H9 (cell line): ENCODE measurements around the gene CFAP97D2. TPM values are rescaled to one million over a fixed set of nuclear protein-coding genes. Genes with fewer than 3 reads are reported as not detected.

Experiments used
- DNase-seq: peaks from one replicate; pipeline ENCODE4 v3.0.0-alpha.2; 2017
- H2AFZ ChIP-seq: one replicate; pipeline ENCODE4 v1.6.1; 2013; ENCODE audit warnings: mild to moderate bottlenecking, low read length, control low read depth, moderate library complexity
- H2AK5ac ChIP-seq: 2 replicates; pipeline ENCODE4 v1.6.1; 2013; ENCODE audit warnings: low read length, control low read depth, mixed read lengths; ENCODE audit not compliant: insufficient read length
- H2BK120ac ChIP-seq: one replicate; pipeline ENCODE4 v1.6.1; 2013; ENCODE audit warnings: low read depth, mild to moderate bottlenecking, low read length, control low read depth, inconsistent platforms; ENCODE audit not compliant: poor library complexity, severe bottlenecking
- H2BK12ac ChIP-seq: 2 replicates; pipeline ENCODE4 v1.6.1; 2013; ENCODE audit warnings: low read length, control low read depth, mixed read lengths, low read depth; ENCODE audit not compliant: insufficient read length
- H2BK15ac ChIP-seq: 2 replicates; pipeline ENCODE4 v1.6.1; 2013; ENCODE audit warnings: low read depth, low read length, control low read depth
- H2BK20ac ChIP-seq: one replicate; pipeline ENCODE4 v1.6.1; 2013; ENCODE audit warnings: low read depth, mild to moderate bottlenecking, low read length, control low read depth, inconsistent platforms; ENCODE audit not compliant: poor library complexity, severe bottlenecking
- H2BK5ac ChIP-seq: 2 replicates; pipeline ENCODE4 v1.6.1; 2013; ENCODE audit warnings: low read length, control low read depth, mixed read lengths; ENCODE audit not compliant: insufficient read length
- H3K14ac ChIP-seq: 2 replicates; pipeline ENCODE4 v1.6.1; 2013; ENCODE audit warnings: low read length, control low read depth; ENCODE audit not compliant: insufficient read depth
- H3K18ac ChIP-seq: 2 replicates; pipeline ENCODE4 v1.6.1; 2013; ENCODE audit warnings: low read depth, mild to moderate bottlenecking, mixed read lengths, low read length, control low read depth; ENCODE audit not compliant: insufficient read length
- H3K23ac ChIP-seq: 2 replicates; pipeline ENCODE4 v1.6.1; 2013; ENCODE audit warnings: low read length, control low read depth, mixed read lengths, low read depth; ENCODE audit not compliant: insufficient read length
- H3K23me2 ChIP-seq: 2 replicates; pipeline ENCODE4 v1.6.1; 2013; ENCODE audit warnings: low read depth, mild to moderate bottlenecking, mixed read lengths, low read length, control low read depth; ENCODE audit not compliant: insufficient read length, poor library complexity, severe bottlenecking
- H3K27ac ChIP-seq: 2 replicates; pipeline ENCODE4 v1.5.1; 2013; ENCODE audit warnings: low read length, control low read depth, mixed read lengths, low read depth; ENCODE audit not compliant: insufficient read length
- H3K27me3 ChIP-seq: 2 replicates; pipeline ENCODE4 v1.6.1; 2013; ENCODE audit warnings: low read length, control low read depth, inconsistent platforms; ENCODE audit not compliant: insufficient read depth
- H3K4ac ChIP-seq: 2 replicates; pipeline ENCODE4 v1.6.1; 2013; ENCODE audit warnings: low read depth, mild to moderate bottlenecking, control low read depth, inconsistent platforms, low read length, moderate library complexity
- H3K4me1 ChIP-seq: 2 replicates; pipeline ENCODE4 v1.6.1; 2013; ENCODE audit warnings: low read length, control low read depth, inconsistent platforms; ENCODE audit not compliant: insufficient read depth
- H3K4me2 ChIP-seq: 2 replicates; pipeline ENCODE4 v1.6.1; 2013; ENCODE audit warnings: low read length, control low read depth, mixed read lengths; ENCODE audit not compliant: insufficient read length, insufficient read depth
- H3K56ac ChIP-seq: 2 replicates; pipeline ENCODE4 v1.6.1; 2013; ENCODE audit warnings: low read depth, mild to moderate bottlenecking, mixed read lengths, low read length, control low read depth; ENCODE audit not compliant: insufficient read length
- H3K79me1 ChIP-seq: 2 replicates; pipeline ENCODE4 v1.6.1; 2013; ENCODE audit warnings: low read depth, mild to moderate bottlenecking, moderate library complexity, low read length, control low read depth, inconsistent platforms; ENCODE audit not compliant: insufficient read depth, poor library complexity, severe bottlenecking
- H3K79me2 ChIP-seq: 2 replicates; pipeline ENCODE4 v1.6.1; 2013; ENCODE audit warnings: low read length, control low read depth, inconsistent platforms; ENCODE audit not compliant: insufficient read depth
- H3K9ac ChIP-seq: 2 replicates; pipeline ENCODE4 v1.6.1; 2013; ENCODE audit warnings: low read length, control low read depth, mixed read lengths; ENCODE audit not compliant: insufficient read length; ENCODE audit errors: extremely low read depth
- H3K9me3 ChIP-seq: one replicate; pipeline ENCODE4 v1.6.1; 2013; ENCODE audit warnings: low read depth, low read length, inconsistent platforms; ENCODE audit not compliant: control insufficient read depth
- H3T11ph ChIP-seq: one replicate; pipeline ENCODE4 v1.6.1; 2013; ENCODE audit warnings: mild to moderate bottlenecking, low read length, control low read depth, inconsistent platforms
- H4K20me1 ChIP-seq: one replicate; pipeline ENCODE4 v1.6.1; 2013; ENCODE audit not compliant: control insufficient read depth, insufficient read length, insufficient read depth
- H4K5ac ChIP-seq: 2 replicates; pipeline ENCODE4 v1.6.1; 2013; ENCODE audit warnings: low read depth, mild to moderate bottlenecking, mixed read lengths, low read length, control low read depth; ENCODE audit not compliant: insufficient read length
- H4K8ac ChIP-seq: replicated peaks from 2 replicates; pipeline ENCODE4 v1.6.1; 2013; ENCODE audit warnings: low read length, control low read depth, mixed read lengths, low read depth; ENCODE audit not compliant: insufficient read length
- H4K91ac ChIP-seq: 2 replicates; pipeline ENCODE4 v1.6.1; 2013; ENCODE audit warnings: low read depth, mild to moderate bottlenecking, moderate library complexity, mixed read lengths, low read length, control low read depth; ENCODE audit not compliant: insufficient read length
- H3K27ac Mint-ChIP-seq, 3 experiments: 2 replicates in 2 of 3; 3 replicates in 1 of 3; pipeline ENCODE4 v1.8.0; 2020 to 2021; ENCODE audit warnings: mixed read lengths in 3 of 3, mild to moderate bottlenecking in 1 of 3, moderate library complexity in 1 of 3
- H3K27me3 Mint-ChIP-seq: 2 replicates; pipeline ENCODE4 v1.8.0; 2021; ENCODE audit warnings: low read depth, mild to moderate bottlenecking, moderate library complexity, mixed read lengths
- H3K36me3 Mint-ChIP-seq, 3 experiments: 2 replicates in 2 of 3; 3 replicates in 1 of 3; pipeline ENCODE4 v1.8.0; 2020 to 2021; ENCODE audit warnings: low read depth in 3 of 3, mixed read lengths in 3 of 3; ENCODE audit not compliant: insufficient read depth in 1 of 3
- H3K4me1 Mint-ChIP-seq, 2 experiments: 2 replicates each; pipeline ENCODE4 v1.8.0; 2020; ENCODE audit warnings: mixed read lengths in 2 of 2
- H3K4me3 Mint-ChIP-seq, 2 experiments: 2 replicates in 1 of 2; 3 replicates in 1 of 2; pipeline ENCODE4 v1.8.0; 2020 to 2021; ENCODE audit warnings: mild to moderate bottlenecking in 2 of 2, mixed read lengths in 2 of 2, moderate library complexity in 1 of 2
- H3K9me3 Mint-ChIP-seq, 2 experiments: 2 replicates in 1 of 2; 3 replicates in 1 of 2; pipeline ENCODE4 v1.8.0; 2020; ENCODE audit warnings: mild to moderate bottlenecking in 2 of 2, mixed read lengths in 2 of 2, moderate library complexity in 1 of 2
- WGBS: extraction: QIAGEN DNeasy Blood & Tissue Kit; methylation state at CpG from one replicate; pipeline ENCODE4 v1.1.7; 2013; ENCODE audit warnings: missing lambda C conversion rate, low lambda C conversion rate, mixed read lengths; ENCODE audit not compliant: insufficient read length; ENCODE audit errors: extremely low coverage; 5-methylcytosine and 5-hydroxymethylcytosine counted together
- total RNA-seq: library from RNA; stranded (reverse); gene quantifications from 2 replicates; pipeline ENCODE4 v1.2.1, GENCODE V29; 2021
- TF ChIP-seq, protein P1 (sequence below): fragments of 200-600 bp; sonication (generic); conservative IDR thresholded peaks from 3 replicates; pipeline ENCODE4 v1.8.0; 2021; ENCODE audit warnings: antibody characterized with exemption, mild to moderate bottlenecking

CFAP97D2 gene
- total RNA-seq, 1 experiment from 2014 or later = not detected

DNA sequence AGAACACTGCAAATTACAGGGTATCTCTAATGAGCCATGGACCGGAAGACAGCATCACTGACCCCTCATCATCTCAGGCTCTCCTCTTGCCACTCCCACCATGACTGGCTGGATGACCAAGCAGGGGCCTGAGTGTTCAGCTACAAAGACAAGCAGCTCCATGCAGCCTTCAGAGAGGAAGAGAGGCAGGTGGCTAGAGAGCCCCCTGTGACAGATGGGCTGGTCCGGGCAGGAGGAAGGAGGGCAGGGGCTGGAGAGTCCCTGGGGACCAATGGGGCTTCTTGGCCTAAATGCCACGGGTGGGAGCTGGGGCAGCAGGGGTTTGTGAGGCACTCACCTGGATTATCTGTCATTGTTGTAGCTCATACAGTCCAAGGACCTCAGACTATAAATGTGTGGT lies 33.8 kb upstream of the CFAP97D2 start:
- H3K27ac ChIP-seq = no peak overlapping the region
- H3K56ac ChIP-seq = no peak overlapping the region
- H3K18ac ChIP-seq = no peak overlapping the region
- H3K4ac ChIP-seq = no peak overlapping the region
- H3K4me2 ChIP-seq = no peak overlapping the region
- H3T11ph ChIP-seq = no peak overlapping the region
- H3K4me3 Mint-ChIP-seq = no peak overlapping the region
- no peaks in the 10 kb centered on the region for H3K27me3 ChIP-seq
- no peaks in the 10 kb centered on the region for H3K4me1 ChIP-seq
- no peak overlapping the region for H4K8ac ChIP-seq
- no peaks in the 10 kb centered on the region for H3K79me1 ChIP-seq
- no peak overlapping the region for H2BK5ac ChIP-seq
- H3K9me3 Mint-ChIP-seq = no peaks in the 10 kb centered on the region
- H3K4me1 Mint-ChIP-seq = peaks cover 3 to 7% of the 10 kb centered on the region in 2 experiments; a peak in 3 of 4 replicates
- H3K9me3 ChIP-seq = no peaks in the 10 kb centered on the region
- no peak for DNase-seq
- 0 out of 7 replicates have a peak overlapping the region, but pooled peaks of 1 of the 3 experiments have one; percentile 53 for H3K27ac Mint-ChIP-seq
- no peak overlapping the region for H2BK12ac ChIP-seq
- H3K14ac ChIP-seq = no peak overlapping the region
- H3K27me3 Mint-ChIP-seq = peaks cover 4% of the 10 kb centered on the region
- no peaks in the 10 kb centered on the region for H3K79me2 ChIP-seq
- no peaks in the 10 kb centered on the region for H3K36me3 Mint-ChIP-seq
- H2BK15ac ChIP-seq = no peak overlapping the region
- H2AK5ac ChIP-seq = no peak overlapping the region
- no peak overlapping the region for H3K23ac ChIP-seq
- no peaks in the 10 kb centered on the region for H4K20me1 ChIP-seq
- no peak overlapping the region for H2BK20ac ChIP-seq
- TF ChIP-seq, protein P1, sequence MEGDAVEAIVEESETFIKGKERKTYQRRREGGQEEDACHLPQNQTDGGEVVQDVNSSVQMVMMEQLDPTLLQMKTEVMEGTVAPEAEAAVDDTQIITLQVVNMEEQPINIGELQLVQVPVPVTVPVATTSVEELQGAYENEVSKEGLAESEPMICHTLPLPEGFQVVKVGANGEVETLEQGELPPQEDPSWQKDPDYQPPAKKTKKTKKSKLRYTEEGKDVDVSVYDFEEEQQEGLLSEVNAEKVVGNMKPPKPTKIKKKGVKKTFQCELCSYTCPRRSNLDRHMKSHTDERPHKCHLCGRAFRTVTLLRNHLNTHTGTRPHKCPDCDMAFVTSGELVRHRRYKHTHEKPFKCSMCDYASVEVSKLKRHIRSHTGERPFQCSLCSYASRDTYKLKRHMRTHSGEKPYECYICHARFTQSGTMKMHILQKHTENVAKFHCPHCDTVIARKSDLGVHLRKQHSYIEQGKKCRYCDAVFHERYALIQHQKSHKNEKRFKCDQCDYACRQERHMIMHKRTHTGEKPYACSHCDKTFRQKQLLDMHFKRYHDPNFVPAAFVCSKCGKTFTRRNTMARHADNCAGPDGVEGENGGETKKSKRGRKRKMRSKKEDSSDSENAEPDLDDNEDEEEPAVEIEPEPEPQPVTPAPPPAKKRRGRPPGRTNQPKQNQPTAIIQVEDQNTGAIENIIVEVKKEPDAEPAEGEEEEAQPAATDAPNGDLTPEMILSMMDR = no peak
- no peaks in the 10 kb centered on the region for H3K23me2 ChIP-seq
- WGBS = no CpG with 5 or more reads among the region's 3 CpGs
- H4K91ac ChIP-seq = no peak overlapping the region
- H2BK120ac ChIP-seq = no peak overlapping the region
- no peak overlapping the region for H3K9ac ChIP-seq
- H4K5ac ChIP-seq = no peak overlapping the region
- no peak overlapping the region for H2AFZ ChIP-seq
